Sigmoid colon (tissue), 7 donors: Measurements from ENCODE around the gene UBR2. TPM values are rescaled to one million over a fixed set of nuclear protein-coding genes. Genes with fewer than 3 reads are reported as not detected.

Experiments used
- DNase-seq: peaks from one replicate; pipeline ENCODE4 v3.0.0-alpha.2; 2019
- H3K27ac ChIP-seq, 4 donors: fragments of 200-600 bp; sonication (generic); one replicate each; pipeline ENCODE4 v1.5.1; 2016 to 2019; ENCODE audit warnings: mild to moderate bottlenecking in 1 of 4
- H3K27me3 ChIP-seq, 3 donors: fragments of 200-600 bp; sonication (generic); one replicate each; pipeline ENCODE4 v1.5.1; 2019; ENCODE audit warnings: mild to moderate bottlenecking in 1 of 3
- H3K36me3 ChIP-seq, 4 donors: fragments of 200-600 bp; sonication (generic); one replicate each; pipeline ENCODE4 v1.5.1; 2016 to 2019
- H3K4me1 ChIP-seq, 4 donors: fragments of 200-600 bp; sonication (generic); one replicate each; pipeline ENCODE4 v1.5.1; 2017 to 2019
- H3K4me3 ChIP-seq, 4 donors: fragments of 200-600 bp; sonication (generic); one replicate each; pipeline ENCODE4 v1.5.1; 2017 to 2019; ENCODE audit warnings: mild to moderate bottlenecking in 2 of 4, moderate library complexity in 1 of 4
- H3K9me3 ChIP-seq, 4 donors: fragments of 200-600 bp in 3 of 4; sonication (generic) in 3 of 4; one replicate each; pipeline versions ENCODE4 v1.5.1 to v1.6.1; 2013 to 2019
- EP300 ChIP-seq, 4 donors: sonication (generic); formaldehyde crosslinking; IDR thresholded peaks; one replicate each; pipeline ENCODE4 v1.6.1; 2017; ENCODE audit warnings: antibody characterized with exemption in 4 of 4
- POLR2A ChIP-seq, 2 donors: fragments of 450-650 bp; IDR thresholded peaks; one replicate each; pipeline ENCODE4 v1.6.1; 2016; ENCODE audit warnings: antibody characterized with exemption in 2 of 2, mild to moderate bottlenecking in 2 of 2, moderate library complexity in 2 of 2
- POLR2AphosphoS5 ChIP-seq, 4 donors: sonication (generic); formaldehyde crosslinking; IDR thresholded peaks; one replicate each; pipeline ENCODE4 v1.6.1; 2017; ENCODE audit warnings: antibody characterized with exemption in 4 of 4
- WGBS, 2 donors: extraction: QIAGEN DNeasy Blood & Tissue Kit; methylation state at CpG; one replicate each; pipeline ENCODE4 v1.1.7; 2013; 5-methylcytosine and 5-hydroxymethylcytosine counted together
- intact Hi-C: fragments of 100-400 bp; cut with DNase I; formaldehyde crosslinking; loops from one replicate; pipeline ENCODE4 v1.15.1; 2023
- polyA plus RNA-seq, 3 donors: library from polyadenylated mRNA; stranded (reverse); fragments of 200-250 nt; gene quantifications; one replicate each; pipeline ENCODE4 v1.2.3, GENCODE V29; 2013
- total RNA-seq, 4 donors: library from RNA; depleted of rRNA; stranded (reverse); fragments of >200 nt; gene quantifications; one replicate each; pipeline ENCODE4 v1.1.0, GENCODE V29; 2016
- TF ChIP-seq, protein P1 (sequence below), 4 experiments: fragments of 450-650 bp in 3 of 4; fragments of 200-600 bp in 1 of 4; IDR thresholded peaks; one replicate each; pipeline ENCODE4 v1.5.1; 2016 to 2019; ENCODE audit warnings: antibody characterized with exemption in 4 of 4, mild to moderate bottlenecking in 3 of 4, moderate library complexity in 2 of 4
- donor health status: healthy with polysubstance abuse.
- donor health status: Bipolar disorder and iron deficiency.
- donor health status: healthy.

The UBR2 gene
- 10 to 100 TPM; 30.4 to 34.3 (median 32.3) TPM for total RNA-seq
- polyA plus RNA-seq = 10 to 100 TPM in 1 of 3 donors, 1 to 10 TPM in 2; 6.6 to 12.9 (median 9.0) TPM

GRCh38 chr6:42563697-42564505 lies at the start of gene UBR2:
Gene UBR2 (plus strand): TSS chr6:42564029. CDS start chr6:42564320, 291 bp downstream.
- intact Hi-C loops = no loop called here
- DNase-seq = peak; percentile 99
- WGBS, 2 donors = 0% methylated on average over 50 of the region's 50 CpGs

GRCh38 chr6:42514745-42515144 lies 49.1 kb upstream of the UBR2 start:
- Histone ChIP-seq H3K27me3 (no peaks in the 10 kb centered on the region), H3K27ac (no peak overlapping the region), H3K9me3 (no peaks in the 10 kb centered on the region), H3K4me3 (no peak overlapping the region), H3K36me3 (no peaks in the 10 kb centered on the region), H3K4me1 (no peaks in the 10 kb centered on the region)
- whole genome bisulfite sequencing, 2 donors = 88 to 90% methylated on average over 1 of the region's 1 CpG
- no peak for TF ChIP-seq EP300 (IDR thresholded peaks at IDR 0.05)
- TF ChIP-seq, protein P1, sequence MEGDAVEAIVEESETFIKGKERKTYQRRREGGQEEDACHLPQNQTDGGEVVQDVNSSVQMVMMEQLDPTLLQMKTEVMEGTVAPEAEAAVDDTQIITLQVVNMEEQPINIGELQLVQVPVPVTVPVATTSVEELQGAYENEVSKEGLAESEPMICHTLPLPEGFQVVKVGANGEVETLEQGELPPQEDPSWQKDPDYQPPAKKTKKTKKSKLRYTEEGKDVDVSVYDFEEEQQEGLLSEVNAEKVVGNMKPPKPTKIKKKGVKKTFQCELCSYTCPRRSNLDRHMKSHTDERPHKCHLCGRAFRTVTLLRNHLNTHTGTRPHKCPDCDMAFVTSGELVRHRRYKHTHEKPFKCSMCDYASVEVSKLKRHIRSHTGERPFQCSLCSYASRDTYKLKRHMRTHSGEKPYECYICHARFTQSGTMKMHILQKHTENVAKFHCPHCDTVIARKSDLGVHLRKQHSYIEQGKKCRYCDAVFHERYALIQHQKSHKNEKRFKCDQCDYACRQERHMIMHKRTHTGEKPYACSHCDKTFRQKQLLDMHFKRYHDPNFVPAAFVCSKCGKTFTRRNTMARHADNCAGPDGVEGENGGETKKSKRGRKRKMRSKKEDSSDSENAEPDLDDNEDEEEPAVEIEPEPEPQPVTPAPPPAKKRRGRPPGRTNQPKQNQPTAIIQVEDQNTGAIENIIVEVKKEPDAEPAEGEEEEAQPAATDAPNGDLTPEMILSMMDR (IDR thresholded peaks at IDR 0.05) = no peak
- no peak for TF ChIP-seq POLR2AphosphoS5 (IDR thresholded peaks at IDR 0.05)
- TF ChIP-seq POLR2A (IDR thresholded peaks at IDR 0.05) = no peak
- intact Hi-C loops = no loop called here
- DNase-seq = no peak

More at GRCh38 chr6:42563697-42564505, at the start of gene UBR2:
- Histone ChIP-seq H3K4me1 (peaks cover 0 to 37% (median 29%) of the 10 kb centered on the region in 4 donors), H3K27ac (peak within 1 kb of the TSS; percentile 93 to 99 (median 98)), H3K9me3 (no peaks in the 10 kb centered on the region), H3K4me3 (peak within 1 kb of the TSS; percentile 71 to 95 (median 85)), H3K36me3 (no peaks in the 10 kb centered on the region), H3K27me3 (no peaks in the 10 kb centered on the region)
- TF ChIP-seq POLR2A (IDR thresholded peaks at IDR 0.05) (peak; percentile 81 to 94), EP300 (IDR thresholded peaks at IDR 0.05) (peak in 1 of 4 donors; percentile 32), POLR2AphosphoS5 (IDR thresholded peaks at IDR 0.05) (peak; percentile 93 to 98 (median 94))
- TF ChIP-seq, protein P1 (IDR thresholded peaks at IDR 0.05) = no peak

DNA sequence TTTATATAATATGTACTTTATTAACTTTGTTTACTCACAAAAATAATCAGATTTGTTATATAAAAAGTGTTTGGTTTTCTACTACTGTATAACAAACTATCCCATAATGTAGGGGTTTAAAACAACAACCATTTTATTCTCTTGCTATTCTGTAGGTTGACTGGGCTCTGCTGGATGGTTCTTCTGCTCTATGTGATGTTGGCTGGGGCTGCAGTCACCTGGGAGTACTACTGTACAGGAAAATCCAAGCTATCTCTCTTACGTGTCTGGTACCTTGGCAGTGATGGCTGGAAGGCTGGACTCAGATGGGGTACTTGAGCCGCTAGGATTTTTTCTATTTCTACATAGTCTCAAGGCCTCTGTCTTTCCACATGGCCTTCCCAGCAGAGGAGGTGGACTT lies 44.0 kb upstream of the UBR2 start:
- no peak for DNase-seq
- no peaks in the 10 kb centered on the region for H3K27me3 ChIP-seq
- no peaks in the 10 kb centered on the region for H3K36me3 ChIP-seq
- no peak overlapping the region for H3K27ac ChIP-seq
- intact Hi-C loops = no loop called here
- H3K4me3 ChIP-seq = no peak overlapping the region
- 99% methylated on average over 2 of the region's 2 CpGs for WGBS, 2 donors
- H3K9me3 ChIP-seq = no peaks in the 10 kb centered on the region
- no peaks in the 10 kb centered on the region for H3K4me1 ChIP-seq
- no peak for TF ChIP-seq POLR2AphosphoS5 (IDR thresholded peaks at IDR 0.05)
- TF ChIP-seq, protein P1 (IDR thresholded peaks at IDR 0.05) = no peak
- TF ChIP-seq POLR2A (IDR thresholded peaks at IDR 0.05) = no peak
- TF ChIP-seq EP300 (IDR thresholded peaks at IDR 0.05) = no peak

- DNase-seq = no peak
- Histone ChIP-seq H3K9me3 (no peaks in the 10 kb centered on the region), H3K4me1 (no peaks in the 10 kb centered on the region), H3K27ac (no peak overlapping the region), H3K4me3 (no peak overlapping the region), H3K27me3 (no peaks in the 10 kb centered on the region), H3K36me3 (no peaks in the 10 kb centered on the region)
- 58 to 76% methylated on average over 6 of the region's 6 CpGs for WGBS, 2 donors
- TF ChIP-seq POLR2A (IDR thresholded peaks at IDR 0.05) = no peak
- TF ChIP-seq EP300 (IDR thresholded peaks at IDR 0.05) = no peak
- intact Hi-C loops = no loop called here
Observed at GRCh38 chr6:42520786-42521607, 42.8 kb upstream of the UBR2 start.

DNA sequence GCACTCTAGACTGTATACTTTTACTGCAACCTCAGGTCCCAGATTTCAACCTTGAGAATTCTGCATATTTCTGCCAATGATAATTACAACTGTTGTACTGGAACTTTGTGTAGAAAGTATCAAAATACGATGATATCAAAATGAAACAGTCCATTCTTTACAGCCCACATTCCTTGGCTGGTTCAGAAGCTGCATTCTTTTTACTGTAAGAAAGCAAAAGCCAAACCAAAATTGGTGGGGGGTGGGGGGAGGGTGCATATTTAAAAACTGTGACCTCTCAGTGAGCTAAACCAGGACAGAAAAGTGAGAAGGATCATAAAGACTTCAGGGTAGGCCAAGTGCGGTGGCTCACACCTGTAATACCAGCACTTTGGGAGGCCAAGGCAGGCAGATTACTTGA lies 41.8 kb upstream of the UBR2 start:
- Histone ChIP-seq H3K27me3 (no peaks in the 10 kb centered on the region), H3K27ac (no peak overlapping the region), H3K4me3 (no peak overlapping the region), H3K9me3 (no peaks in the 10 kb centered on the region), H3K4me1 (no peaks in the 10 kb centered on the region), H3K36me3 (no peaks in the 10 kb centered on the region)
- intact Hi-C loops = no loop called here
- no peak for DNase-seq
- 83 to 90% methylated on average over 2 of the region's 2 CpGs for WGBS, 2 donors
- TF ChIP-seq POLR2AphosphoS5 (IDR thresholded peaks at IDR 0.05) (no peak), POLR2A (IDR thresholded peaks at IDR 0.05) (no peak), EP300 (IDR thresholded peaks at IDR 0.05) (no peak)
- TF ChIP-seq, protein P1 (IDR thresholded peaks at IDR 0.05) = no peak
